ENCODE measurements around the gene VWF.
A peak's percentile ranks its signal among the peaks of the same experiment; 100 is the strongest.

Gene VWF

GRCh38 chr12:5973461-5974115, 150.9 kb downstream of the VWF start:
- no peak for DNase-seq

GRCh38 chr12:5972387-5972786, 152.1 kb downstream of the VWF start:
- no peak for DNase-seq

DNA sequence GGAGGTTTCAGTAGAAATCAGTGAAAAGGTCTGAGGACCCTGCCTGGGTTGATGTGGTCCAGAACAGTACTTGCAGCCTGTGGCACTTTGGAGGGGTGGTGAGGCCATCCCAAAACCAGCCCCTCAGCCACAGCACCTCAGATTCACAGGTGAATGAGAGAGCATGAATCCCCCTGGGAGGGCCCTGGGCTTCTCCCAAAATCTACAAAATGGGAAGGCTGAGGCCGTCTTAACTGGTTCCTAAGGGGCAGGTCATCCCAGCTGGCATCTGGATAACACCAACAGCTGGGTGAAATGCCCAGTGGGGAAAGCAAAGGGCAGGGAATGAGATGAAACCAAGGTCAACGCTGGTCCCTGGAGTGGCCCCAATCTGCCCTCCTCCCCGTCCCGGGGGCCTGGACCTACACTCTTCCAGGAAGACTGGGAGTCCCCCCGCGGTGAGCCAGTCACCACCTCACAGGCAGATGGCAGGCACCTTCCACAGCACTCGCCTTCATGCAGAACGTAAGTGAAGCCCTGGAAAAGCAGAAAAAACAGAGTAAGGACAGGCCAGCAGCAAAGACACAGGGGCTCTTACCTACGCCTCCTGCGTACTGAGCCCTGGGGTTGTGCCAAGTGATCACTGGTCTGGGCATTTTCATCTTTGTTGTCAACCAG, 153.1 kb downstream of the VWF start:
- DNase-seq: no peak

- DNase-seq: no peak
Observed at GRCh38 chr12:5969974-5970690, 154.3 kb downstream of the VWF start.

GRCh38 chr12:5969156-5969973, 155.1 kb downstream of the VWF start:
- DNase-seq: no peak

DNA sequence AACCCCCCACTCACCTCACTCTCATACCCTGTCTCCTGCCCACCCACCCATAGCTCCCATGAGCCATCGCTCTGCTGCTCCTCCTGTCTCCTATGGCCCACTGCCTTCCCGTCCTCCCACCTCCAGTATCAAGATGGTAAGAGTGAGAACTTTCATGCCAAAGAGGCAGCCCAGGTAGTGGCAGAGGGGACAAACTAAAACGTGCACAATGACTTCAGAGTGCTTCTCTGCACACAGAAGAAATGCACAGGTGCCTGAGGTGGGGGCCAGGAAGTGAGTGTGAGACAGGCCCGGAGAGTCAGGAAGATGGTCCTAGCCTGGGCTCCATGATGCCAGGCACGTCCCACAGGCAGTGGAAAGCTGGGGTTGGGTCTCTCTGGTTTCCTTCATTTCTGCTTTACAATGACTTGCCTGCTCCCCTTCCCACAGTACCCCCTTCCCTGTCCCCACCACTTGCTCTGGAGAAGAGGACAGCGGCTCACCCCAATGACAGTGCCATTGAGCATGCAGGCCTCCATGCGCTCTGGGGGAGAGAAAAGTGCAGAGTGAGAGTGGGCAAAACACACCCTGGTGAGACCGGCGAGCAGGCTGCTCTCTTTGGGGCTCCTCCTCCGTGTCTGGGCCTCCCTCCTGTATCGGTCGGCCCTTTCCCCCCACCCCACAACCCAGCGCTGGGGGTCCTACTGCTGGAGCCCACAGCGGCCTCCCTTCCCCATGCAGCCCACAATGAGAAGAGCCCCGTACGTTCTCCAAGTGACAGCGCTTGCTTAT, 156.6 kb downstream of the VWF start:
- DNase-seq: no peak

- no peak for DNase-seq
Observed at GRCh38 chr12:5966486-5967095, 157.9 kb downstream of the VWF start.

GRCh38 chr12:5965950-5966383, 158.5 kb downstream of the VWF start:
- DNase-seq: peak; percentile 6

GRCh38 chr12:5964913-5965900, 159.3 kb downstream of the VWF start:
- no peak for DNase-seq

DNA sequence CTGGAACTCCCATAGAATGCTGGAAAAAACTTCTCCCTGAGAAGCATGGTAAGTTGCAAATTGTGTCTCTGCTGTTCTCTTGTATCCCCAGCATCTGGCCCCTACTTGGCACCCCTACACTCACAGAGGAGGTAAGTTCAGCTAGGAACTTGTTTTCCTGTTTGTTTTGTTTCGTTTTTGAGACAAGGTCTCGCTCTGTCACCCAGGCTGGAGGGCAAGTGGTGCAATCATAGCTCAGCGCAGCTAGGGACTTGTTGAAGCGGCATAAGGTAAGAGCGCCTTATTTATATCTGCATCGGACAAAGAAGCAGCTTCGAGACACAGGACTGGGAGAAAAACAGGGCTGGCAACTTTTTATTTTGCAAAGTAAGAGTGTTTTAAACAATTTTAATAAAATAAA, 161.0 kb downstream of the VWF start:
- DNase-seq: no peak

DNA sequence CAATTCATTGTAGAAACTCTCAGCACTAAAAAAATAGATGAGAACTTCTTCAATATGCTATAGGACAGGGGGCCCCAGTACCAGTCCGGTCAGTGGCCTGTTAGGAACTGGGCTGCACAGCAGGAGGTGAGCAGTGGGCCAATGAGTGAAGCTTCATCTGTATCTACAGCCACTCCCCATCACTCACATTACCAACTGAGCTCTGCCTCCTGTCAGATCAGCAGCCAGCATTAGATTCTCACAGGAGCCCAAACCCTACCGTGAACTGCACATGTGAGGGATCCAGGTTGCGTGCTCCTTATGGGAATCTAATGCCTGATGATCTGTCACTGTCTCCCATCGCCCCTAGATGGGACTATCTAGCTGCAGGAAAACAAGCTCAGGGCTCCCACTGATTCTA, 163.7 kb downstream of the VWF start:
- DNase-seq: no peak

- DNase-seq: no peak
Observed at GRCh38 chr12:5956987-5957386, 167.5 kb downstream of the VWF start.

DNA sequence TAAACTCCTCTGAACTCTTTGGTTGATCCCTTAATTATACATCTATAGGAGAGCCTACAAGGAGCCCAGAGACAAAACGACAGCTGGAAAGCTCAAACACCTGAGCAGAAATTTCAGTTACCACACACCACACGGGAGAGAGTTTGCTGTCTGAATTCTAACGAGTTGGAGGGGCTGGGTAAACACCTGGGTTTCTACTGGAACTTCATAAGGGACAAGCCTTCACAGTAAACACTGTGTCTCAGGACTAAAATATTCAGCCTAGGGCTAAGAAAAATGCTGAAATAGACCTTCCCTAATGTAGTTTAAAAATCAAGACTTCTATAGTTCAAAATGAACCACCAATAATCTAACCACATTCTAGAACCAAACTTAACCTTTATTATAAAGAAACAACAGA, 169.8 kb downstream of the VWF start:
- no peak for DNase-seq

- DNase-seq: no peak
Observed at GRCh38 chr12:5953835-5954586, 170.5 kb downstream of the VWF start.

DNA sequence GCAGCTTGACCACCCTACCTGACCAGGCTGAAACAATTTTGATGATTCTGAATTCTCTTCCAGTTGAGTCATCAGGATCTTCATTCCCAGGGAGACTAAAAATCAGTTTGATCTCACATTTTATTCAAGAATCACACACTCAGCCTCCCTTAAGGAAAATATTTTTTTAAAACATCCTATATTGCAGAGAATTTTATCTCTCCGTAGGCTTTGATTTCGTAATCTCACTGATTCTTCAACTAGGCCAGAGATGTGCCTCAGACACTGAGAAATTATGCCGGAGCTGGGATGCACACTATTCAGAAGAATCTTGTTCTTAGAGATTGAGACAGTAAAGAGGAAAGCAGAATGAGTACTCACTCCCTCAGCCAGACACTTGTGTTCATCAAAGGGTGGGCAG, 172.4 kb downstream of the VWF start:
- DNase-seq: no peak

DNA sequence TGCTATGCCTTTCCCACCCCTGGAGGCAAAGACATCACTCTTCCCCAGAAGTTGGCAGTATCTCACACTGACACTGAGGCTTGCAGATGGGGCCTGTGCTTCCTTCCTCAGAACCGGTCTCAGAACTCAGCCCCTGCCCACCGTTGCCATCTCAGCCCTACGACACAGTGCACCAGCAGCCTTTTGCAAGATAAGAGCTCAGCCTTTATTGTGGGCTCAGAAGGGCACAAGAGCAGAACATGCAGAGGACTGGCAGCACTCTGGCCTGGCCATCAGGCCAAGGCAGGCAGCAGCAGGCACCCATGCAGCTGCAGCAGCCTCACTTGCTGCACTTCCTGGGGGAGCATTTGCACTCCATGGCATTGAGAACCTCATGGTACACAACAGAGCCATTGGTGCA, 175.8 kb downstream of the VWF start:
- DNase-seq: no peak

DNA sequence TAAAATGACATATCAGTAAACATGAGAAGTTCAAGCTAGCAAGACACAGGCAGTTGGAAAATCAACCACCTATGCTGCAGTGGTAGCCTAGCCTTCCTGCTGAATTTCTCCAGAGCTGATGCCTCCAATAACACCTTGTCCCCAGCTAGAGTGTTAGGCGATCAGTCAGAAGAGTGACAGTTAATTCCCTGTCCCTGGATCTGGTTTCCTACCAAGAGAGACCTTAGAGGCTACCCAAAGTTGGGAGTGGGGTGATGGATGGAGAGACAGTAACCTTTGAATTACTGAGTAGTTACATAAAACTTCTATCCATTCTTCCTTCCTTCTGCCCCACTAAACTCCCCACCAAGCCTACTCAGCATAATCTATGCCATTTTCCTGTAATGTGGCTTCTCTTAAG, 177.5 kb downstream of the VWF start:
- DNase-seq: no peak

- DNase-seq: no peak
Observed at GRCh38 chr12:5946388-5946787, 178.1 kb downstream of the VWF start.

GRCh38 chr12:5945071-5946008, 179.1 kb downstream of the VWF start, which contains the start of gene ANO2:
TSS of gene ANO2 (minus strand) at chr12:5945259. CDS start at chr12:5945217, 42 bp downstream.
- no peak for DNase-seq
